ENCODE data around the gene ENHO.
A peak's percentile ranks its signal among the peaks of the same experiment; 100 is the strongest.

The ENHO gene

DNA sequence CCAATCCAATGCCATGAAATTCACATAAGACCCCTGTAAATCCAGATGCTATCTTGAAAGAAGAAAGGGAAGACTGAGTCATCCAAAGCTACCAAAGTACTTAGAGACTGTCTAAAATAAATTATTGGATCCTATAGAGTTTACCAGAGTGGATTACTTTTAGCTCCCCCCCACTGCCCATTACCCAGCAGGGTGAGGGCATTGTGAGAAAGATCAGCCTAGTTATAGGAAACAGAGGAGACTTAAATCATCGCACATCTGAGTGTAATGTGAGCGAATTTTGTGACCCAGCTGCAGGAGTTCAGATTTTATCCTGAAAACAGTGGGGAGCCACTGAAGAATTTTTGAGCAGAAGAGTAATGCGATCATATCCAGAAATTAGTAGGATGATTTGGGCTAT is 1.6 kb upstream of the ENHO start:
- no peak for DNase-seq (ENCODE audit: low spot score)

DNA sequence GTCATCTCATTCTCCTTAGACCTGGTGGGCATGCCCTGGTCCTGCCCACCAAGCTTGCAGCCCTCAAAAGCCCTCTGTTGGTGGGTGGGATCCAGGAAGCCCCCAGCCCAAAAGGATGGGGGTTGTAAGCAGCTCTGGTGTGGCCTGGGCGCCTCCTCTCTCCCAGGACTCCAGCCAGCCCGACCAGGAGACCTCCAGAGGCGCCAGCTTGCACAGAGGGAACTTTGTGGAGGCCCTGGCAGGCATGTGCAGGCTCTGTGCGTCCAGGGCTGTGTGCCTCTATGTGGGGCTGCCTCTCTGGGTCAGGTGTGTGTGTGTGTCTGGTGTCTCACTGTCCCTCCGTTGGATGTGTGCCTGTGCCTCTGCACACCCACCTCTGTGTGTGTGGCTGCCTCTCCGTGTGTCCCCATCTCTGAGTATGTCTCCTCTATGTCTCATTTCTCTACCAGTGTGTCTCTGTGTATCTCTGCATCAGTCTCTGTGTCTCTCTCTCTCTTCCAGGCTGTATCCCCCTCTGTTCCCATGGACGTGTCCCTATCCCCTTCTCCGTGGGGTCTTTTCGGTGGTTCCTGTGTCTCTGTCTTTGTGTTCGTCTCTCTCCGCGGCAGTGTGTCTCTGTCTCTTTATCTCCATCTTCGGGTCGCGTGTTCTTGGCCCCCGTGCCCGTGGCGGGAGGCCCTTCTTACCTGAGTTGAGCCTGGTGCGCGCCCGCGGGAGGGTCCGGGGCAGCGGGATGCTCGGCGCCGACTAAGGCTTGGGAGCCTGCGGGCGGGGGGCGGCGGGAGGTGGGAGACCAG is 501 bp downstream of the ENHO start:
- DNase-seq (ENCODE audit: low spot score) = no peak

DNA sequence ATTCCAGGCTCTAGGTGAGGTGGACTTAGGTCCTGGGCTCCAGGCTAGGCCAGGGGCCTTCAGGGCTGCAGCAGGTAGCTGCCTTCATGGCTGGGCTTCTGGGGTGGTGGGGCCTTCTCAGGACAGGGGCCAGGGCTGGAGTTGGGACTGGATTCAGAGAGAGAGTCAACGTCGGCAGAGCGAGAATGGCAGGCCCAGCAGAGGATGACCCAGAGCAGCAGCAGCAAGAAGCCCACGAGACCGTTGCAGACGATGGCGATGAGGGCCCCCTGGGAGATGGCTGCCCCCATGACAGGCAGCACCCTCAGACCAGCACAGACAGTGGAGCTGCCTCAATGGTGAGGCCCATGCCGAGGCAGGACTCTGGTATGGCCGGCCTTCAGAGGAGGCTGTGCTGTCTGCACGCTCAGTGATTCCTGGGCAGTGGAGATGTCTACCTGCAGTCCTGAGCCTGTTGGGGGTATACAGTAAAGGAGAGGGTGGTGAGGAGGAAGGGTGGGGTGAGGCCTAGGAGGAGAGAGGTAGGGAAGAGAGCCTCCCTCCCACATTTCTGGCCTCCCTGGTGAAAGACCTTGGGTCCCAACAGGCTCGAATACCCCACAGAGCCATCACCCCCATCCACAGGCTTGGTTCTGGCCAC is 1.3 kb downstream of the ENHO start:
- no peak for DNase-seq (ENCODE audit: low spot score)

DNA sequence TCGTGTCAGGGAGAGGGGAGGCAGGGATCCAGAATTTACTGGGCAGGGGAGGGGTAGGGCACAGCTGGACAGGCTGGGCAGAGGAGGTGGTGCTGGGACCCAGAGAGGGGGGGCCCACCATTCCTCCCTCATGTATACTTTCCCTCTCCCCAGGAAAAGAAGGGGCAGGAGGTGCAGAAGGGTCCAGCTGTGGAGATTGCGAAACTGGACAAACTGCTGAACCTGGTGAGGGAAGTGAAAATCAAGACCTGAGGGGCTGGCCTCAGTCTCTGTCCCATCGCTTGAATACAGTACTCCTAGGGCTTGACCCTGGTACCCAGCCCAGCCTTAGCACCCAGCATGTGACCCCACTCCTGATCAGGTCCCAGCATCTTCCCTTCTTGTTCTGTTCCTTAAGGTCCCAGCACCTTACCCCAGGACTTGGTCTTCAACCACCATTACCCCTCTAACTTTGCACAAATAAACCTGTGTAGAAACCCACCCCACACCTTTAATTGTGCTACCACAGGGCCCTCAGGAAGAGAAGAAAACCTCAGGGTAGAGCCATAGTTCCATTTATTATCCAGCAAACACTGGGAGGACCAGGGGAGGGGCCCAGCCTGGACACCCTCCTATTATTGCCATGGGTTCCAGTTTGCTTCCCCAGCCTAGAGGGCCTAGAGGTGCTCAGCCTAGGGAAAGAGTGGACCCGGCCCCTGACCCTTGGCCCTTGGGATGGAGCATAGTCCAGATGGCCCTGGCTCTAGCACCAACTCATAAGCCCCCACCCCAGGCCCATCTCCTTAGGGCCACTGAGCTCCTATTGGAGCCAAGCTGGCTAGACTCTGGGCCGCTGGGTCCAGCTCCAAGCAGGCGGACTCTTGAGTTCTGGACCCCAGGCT is 2.0 kb downstream of the ENHO start:
- DNase-seq (ENCODE audit: low spot score) = no peak

DNA sequence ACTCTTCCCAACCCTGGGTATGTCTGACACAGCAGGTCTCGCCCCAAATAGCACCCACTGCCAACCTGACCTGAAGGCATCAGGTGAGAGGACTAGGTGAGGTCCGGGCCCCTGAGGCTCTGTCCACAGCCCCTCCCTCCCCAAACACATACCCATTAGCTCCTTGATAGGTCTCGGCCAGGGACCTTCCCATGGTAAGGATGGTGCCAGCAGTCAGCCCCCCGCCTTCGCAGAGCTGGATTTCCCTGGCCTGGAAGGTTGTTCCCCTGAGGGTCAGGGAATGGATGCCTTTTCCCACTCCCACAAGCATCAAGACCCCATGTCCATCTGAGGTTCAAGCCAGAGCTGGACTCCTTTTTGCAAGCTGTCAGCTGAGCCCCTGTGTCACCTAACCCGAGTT is 2.7 kb downstream of the ENHO start:
- no peak for DNase-seq (ENCODE audit: low spot score)

DNA sequence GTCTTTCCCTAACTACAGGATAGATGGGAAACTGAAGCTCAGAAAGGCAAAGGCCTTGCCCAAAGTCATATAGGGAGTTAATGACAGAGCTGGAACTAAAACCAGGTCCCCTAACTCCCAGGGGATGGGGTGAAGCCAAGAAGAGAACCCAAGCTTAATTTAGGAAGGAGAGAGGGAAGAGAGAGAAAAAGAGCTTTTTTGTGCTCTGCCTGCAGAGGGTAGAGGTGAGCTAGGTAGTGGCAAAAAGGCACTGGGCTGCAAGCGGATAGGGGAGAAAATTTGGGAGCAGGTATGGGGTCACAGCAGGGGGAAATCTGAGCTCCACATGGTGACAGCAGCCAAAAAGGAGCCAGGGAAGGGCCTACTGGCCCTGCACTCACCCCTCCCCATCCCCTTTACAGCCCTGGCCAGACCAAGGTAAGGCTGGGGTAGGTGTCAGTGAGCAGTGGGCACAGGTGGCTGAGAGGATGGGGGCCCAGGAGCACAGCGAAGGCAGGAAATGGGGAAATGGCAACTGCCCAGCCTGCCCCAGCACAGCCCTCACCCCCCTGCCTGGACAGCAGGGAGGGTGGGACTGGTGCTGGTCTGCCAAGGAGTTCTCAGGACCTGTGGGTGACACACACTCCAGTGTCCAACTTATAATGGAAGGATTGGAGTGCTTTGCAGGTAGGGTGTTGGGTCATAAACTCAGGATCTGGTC is 3.3 kb downstream of the ENHO start:
- DNase-seq (ENCODE audit: low spot score) = no peak

DNA sequence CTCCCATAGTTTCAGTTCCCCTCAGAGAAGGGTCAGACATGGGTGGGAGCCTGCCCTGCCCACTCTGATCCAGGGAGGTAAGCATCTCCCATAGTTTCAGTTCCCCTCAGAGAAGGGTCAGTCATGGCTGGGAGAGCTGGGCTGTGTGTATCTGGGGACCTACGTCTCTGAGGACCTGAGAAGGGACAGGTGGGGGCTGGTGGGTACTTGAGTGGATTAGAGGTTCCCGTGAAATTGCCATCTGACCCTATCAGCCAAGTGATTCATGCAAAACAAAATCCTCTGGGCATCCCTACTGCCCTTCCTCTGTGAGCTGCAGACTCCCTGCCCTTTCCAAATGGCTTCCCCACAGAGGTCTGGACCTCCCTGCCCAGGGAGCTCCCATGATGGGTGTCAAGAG is 3.9 kb downstream of the ENHO start:
- no peak for DNase-seq (ENCODE audit: low spot score)

DNA sequence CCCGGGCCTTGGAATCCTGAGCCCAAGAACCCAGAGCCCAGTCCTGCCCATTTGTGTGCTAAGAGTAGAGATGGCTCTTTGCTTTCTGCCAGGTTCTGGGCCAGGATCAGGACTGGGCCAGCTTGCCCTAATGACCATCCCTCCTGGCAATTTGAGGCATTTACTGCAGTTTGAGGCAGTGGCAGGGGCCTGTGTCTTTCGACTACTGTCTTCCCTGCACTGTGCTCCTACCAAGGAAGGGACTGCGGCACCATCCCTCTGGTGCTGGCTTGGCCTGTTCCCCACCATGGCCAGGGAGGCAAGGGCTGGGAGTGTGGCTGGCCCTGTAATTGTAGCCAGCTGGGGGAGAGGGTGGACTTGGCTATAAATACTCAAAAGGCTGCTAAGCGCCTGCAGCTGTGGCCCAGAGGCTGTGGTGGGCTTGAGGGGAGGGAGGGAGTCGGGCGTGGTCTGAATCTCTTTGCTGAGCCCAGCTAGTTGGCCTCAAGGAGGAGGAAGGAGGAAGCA is 4.6 kb downstream of the ENHO start:
- no peak for DNase-seq (ENCODE audit: low spot score)

DNA sequence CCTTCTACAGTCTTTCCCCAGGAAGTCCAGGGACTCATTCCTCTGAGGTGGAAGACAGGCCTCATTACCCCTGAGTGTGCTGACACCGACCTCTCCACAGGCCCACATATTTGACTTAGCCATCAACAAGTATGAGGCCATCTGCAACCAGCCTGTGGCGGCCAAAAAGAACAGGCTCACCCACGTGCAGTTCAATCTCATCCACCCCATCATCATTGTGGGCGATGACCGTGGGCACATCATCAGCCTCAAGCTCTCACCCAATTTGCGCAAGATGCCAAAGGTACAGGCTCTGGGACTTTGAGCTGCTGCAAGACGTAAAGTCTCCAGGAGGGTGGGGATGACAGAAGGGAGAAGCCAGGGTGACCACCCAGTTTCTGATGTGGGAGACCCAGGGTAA is 5.6 kb downstream of the ENHO start:
- DNase-seq (ENCODE audit: low spot score) = no peak

DNA sequence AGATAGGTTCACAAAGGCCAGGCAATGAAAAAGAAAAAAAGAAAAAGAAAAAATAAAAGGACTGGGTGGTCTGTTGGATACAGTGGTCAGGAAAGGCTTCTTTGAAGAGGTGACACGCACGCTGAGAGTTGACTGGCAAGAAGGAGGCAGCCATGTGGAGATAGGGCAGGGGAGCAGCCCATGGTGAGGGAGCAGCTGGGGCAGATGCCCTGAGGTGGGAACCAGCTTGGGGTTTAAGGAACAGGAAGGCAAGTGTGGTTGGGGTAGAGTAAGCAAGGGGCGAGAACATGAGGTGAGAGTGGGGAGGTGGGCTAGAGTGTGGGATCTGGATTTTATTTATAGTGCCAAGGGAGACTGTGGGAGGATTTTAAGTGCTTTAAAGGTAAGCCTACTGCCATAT is 6.8 kb downstream of the ENHO start:
- no peak for DNase-seq (ENCODE audit: low spot score)

DNA sequence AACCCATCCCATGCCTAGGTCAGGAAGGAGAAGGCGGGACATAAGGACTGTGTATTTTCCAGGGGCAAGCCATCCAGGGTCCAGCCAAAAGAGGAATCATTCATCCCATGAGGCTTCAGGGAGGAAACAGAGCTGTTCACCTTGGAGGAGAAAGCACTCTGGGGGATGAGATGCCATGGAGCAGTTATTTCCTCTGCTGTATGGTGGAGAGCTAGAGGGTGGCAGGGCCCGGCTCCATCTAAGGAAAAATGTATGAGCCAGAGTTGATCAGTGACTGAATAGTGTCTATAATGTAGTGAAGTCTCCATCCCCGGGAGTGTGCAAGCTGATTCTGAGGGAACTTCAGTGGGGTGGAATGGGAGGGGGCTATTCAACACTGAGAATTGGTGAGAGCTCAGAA is 8.0 kb downstream of the ENHO start:
- no peak for DNase-seq (ENCODE audit: low spot score)

DNA sequence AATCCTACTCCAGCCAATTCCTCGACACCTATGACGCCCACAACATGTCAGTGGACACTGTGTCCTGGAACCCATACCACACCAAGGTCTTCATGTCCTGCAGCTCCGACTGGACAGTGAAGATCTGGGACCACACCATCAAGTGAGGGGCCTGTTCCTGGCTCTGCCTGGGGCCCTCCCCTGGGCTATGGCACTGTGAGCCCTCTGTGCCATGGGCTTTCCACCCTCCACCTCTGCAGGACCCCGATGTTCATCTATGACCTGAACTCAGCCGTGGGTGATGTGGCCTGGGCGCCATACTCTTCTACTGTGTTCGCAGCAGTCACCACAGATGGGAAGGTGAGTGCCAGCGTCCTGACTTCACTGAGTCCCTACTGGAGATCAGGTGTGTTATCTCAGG is 8.4 kb downstream of the ENHO start:
- DNase-seq (ENCODE audit: low spot score) = no peak

DNA sequence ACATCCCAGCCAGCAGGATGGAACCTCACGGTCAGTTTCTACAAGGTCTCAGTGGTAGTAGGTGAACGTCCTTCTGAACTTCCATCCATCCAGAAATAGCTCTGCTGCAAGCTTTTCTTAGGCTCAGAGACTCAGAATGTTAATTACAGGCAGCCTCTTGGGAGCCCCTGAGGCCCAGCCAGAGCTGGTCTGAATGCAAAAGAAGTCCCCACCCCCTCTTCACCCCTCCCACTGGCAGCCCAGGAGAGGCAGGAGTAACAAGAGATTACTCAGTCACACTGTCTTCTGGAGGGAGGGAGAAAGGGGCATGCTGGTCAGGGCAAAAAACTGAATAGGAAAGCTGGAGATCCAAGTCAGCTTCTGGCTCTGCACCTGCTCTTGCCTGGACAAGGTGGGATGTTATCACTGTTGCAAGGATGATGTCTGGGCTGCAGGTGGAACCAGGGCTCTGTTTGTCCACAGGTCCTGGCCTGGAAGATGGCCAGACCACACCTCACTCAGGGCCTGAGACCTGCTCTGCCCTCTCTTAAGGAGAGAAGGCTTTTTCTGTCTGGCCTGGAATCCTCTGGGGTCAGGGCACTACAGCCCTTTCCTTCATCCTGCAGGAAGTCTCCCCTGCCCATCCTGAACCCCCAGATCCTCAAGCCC is 9.1 kb downstream of the ENHO start:
- DNase-seq (ENCODE audit: low spot score) = peak; percentile 77

DNA sequence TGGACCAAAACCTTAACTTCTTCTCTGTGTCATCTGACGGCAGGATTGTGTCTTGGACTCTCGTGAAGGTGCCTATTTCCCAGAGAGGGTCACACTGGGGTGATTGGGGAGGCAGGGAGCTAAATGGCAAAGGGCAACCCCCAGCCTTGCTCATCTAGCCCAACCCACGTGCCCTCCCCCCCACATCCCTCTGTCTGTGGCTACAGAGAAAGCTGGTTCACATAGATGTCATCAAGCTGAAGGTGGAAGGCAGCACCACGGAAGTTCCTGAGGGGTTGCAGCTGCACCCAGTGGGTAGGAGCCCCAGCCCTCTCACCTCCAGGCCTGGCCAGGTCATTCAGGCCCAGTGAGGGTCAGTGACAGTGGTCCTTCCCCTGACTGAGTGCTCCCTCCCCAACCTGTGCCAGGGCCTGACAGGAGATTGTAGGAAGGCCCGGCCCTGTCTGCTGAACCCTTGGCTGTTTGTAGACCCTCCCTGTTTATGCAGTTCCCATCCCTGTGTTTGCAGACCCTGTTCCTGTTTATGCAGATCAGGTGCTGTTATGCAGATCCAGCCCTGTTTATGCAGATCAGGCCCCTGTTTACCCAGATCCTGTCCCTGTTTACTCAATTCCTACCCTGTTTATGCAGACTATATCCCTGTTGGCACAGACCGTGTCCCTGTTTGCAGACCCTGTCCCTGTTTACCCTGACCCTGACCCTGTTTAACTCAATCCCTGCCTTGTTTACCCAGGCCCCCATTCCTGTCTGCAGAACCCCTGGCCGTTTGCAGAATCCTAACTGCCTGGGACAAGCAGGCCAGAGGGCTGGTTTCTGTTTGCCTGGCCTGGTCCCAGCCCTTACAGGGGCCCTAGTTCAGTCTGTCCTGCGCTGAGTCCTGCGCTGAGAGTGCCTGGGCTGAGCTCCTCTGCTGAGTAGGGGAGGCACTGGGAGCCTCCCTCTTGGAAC is 10.4 kb downstream of the ENHO start:
- no peak for DNase-seq (ENCODE audit: low spot score)

DNA sequence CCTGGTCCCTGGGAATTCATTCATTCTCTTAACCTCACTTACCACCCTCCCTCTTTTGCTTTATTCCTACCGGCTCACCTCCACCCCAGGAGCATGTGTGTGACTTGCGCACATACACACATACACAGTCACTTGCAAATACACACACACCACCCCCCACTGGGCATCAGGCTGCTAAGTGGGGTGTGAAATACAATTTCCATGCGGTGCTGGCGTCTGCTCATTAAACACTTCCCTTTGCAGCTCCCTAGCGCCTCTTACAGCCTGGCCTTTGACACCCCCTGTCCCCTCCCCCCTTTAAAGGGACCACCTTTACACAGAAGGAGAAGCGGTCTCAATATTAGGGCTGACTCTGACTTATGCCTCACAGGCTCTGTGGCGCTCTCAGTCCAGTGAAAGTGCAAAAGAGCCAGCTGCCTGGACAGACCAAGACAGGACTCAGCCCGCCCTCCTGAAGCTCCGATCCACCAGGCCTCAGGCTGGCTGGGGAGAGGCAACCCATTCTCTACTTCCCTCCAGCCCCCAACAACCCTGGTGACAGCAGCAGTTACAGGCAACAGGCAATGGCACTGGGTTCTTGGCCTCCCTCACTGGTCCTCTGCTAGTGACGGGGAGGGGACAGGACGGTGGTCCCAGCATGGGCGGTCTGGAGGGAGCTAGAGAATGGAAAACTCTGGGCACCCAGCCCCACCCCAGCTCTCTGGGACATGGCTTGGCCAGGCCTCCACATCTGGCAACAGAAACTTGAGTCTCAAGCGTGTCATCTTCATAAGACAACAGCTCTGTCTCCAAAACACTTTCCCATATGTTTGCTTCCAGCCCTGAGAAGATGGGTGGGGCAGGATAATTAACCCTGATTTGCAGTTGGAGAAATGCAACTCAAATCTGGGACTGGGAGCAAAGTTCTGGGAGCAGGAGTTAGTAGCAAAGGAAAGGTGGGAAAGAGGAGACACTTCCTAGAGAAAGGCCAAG is 12.0 kb downstream of the ENHO start:
- no peak for DNase-seq (ENCODE audit: low spot score)

DNA sequence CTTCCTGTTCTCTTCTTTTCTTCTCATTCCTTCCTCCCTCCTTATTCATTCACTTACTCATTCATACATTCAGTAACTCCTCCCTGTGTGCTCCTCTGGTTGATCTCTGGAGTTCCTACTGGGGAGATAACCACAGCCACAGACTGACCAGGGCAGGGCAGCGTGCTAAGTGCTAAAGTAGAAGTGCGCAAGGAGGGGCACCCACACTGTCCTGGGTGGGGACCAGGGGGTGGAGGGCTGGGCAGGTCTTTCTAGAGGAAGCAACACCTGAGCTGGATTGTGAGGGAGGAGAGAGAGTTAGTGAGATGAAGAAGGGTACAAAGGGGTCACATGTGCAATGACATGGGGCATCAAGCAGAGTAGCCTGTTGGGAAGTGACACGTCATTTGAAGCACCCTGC is 13.8 kb downstream of the ENHO start:
- DNase-seq (ENCODE audit: low spot score) = no peak

DNA sequence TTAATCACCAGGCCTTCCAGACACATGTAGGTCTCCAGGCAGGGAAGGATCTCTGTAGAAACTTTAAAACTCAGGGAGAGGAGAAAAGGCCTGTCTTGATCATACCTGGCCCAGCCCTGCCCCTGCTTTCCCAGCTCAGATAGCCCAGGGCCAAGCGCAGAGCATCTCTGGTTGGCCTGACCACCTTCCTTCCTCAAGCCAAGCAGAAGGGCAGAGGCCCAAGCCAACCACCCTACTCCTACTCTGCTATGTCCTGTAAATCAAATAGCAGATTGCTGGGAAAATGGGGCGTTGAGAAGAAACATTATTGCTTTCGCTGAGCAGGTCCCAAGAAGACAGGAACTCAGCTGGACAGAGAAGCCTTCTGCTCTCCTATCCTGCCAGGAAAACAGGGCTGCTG is 14.3 kb downstream of the ENHO start:
- no peak for DNase-seq (ENCODE audit: low spot score)

DNA sequence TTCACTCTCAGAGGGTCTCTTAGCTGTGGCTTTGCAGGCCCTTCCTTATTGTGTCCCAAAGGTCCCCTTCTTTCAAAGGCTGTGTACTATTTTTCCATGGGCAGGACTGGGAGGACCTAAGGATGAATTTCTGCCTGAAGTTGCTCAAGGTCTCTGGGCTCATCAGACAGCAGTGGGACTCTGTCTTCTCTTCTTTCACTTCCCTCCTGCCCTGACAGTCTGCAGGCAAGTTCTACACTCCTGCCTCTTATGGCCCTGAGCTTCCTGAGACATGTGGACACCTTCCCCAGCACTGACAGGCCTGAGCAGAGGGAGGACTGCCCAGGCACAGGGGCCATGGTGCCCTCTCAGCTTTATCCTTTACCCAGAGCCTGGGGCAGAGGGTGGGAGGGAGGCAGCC is 14.8 kb downstream of the ENHO start:
- no peak for DNase-seq (ENCODE audit: low spot score)

DNA sequence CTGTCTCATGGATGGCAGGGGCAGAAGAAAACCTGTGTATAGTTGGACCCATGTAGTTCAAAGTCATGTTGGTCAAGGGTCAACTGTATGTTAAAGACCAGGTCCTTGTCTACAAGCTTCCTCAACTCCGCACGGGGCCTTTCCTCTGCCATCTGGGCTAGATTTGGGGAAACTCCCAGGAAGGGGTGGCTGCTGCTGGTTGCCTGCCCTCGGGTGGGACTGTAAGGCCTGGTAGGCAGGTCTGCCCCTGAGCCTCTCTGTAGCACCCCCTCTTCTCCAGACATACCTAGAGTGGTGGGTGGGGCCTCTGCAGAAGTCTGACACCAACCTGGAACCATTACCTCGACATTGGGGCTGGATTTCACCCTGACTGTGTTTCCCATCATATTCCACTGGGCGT is 15.2 kb downstream of the ENHO start:
- no peak for DNase-seq (ENCODE audit: low spot score)

All from D341Med (cell line).